Measurements from ENCODE around the gene SAFB.

SAFB gene

GRCh38 chr19:5628919-5629481, 6.1 kb downstream of the SAFB start:
- DNase-seq = no peak

GRCh38 chr19:5631567-5632240, 8.8 kb downstream of the SAFB start:
- no peak for DNase-seq

DNA sequence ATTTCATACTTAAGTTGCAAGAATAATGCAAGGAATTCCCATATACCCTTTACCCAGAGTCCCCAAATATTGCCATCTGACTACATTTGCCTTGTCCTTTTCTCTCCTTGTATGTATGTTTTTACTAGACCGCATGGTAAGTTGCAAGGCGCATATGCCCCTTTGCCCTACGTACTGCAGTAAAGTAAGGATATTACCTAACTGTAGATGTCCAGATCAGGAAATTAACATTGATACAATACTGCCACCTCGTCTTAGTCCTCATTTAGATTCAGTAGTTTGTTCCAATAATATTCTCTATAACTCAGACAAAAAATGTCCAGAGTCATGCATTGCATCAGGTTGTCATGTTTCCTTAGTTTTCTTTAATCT, 9.3 kb downstream of the SAFB start:
- DNase-seq = no peak

DNA sequence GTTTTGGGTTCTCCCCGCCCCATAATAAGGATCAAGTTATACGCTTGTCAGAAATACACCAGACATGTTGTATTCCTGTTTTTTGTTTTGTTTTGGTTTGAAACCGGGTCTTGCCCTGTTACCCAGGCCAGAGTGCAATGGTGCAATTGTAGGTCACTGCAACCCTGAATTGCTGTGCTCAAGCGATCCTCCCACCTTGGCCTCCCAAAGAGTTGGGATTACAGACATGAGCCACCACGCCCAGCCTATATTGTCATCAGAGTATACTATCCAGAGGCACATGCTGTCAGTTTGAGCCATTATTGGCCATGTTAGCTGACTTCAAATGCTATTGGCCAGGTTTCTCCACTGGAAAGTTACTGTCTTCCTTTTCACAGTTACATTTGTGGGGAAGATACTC, 9.8 kb downstream of the SAFB start:
- DNase-seq = no peak

DNA sequence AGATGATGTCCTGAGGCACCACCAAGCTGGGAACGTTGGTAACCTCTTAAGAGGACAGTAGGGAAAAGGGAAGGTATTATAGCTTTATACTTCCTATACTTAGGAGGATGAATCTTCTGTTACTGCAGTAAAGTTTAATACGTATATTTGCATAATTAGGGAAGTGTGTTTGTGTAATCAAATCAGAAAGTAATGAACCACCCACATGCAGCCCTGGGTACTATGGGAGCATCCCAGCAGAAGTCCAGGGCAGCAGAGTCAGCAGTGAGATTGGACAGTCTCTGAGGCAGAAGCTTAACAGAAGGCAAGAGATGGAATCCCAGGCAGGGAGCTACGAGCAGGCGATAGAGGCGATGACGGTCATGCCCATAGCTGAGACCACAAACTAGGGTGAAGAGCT, 12.5 kb downstream of the SAFB start:
- no peak for DNase-seq

GRCh38 chr19:5637971-5638370, 15.1 kb downstream of the SAFB start:
- no peak for DNase-seq

DNA sequence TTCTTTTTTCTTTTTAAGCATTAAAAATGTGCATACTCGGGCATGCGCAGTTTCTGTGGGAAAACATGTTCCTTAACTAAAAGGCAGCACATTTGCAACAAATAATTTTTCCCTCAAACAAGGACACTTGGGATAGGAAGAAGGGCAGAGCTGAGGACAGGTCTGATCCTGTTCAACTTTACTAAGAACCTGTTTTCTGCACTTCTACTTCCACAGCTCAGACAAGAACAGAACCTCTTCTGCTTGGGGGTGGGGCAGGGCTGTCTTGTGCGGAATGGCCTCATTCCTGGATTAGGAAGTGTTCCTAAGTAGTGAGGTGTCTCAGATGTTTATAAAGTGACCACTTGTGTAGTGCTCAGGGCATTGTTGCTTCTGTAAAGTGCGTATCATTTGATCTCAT, 18.3 kb downstream of the SAFB start:
- DNase-seq = no peak

DNA sequence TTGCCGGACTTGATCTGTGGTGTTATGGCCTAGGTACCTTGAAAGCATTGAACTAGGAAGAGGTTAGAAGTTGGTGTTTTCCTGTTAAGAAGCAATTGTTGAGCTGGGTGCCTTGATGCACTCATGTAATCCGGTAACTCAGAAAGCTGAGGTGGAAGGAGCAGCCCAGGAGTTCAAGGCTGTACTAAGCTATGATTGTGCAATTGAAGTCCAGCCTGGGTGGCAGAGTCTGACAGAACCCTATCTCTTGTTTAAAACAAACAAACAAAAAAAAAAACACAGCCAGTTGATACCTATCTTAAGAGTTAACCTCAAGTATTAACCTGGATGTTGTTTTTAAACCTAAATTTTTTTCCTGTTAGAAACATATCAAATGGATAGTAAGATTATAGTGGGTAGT, 19.3 kb downstream of the SAFB start:
- DNase-seq = no peak

GRCh38 chr19:5643060-5643459, 20.2 kb downstream of the SAFB start:
- no peak for DNase-seq

GRCh38 chr19:5644037-5644436, 21.2 kb downstream of the SAFB start:
- DNase-seq = no peak

DNA sequence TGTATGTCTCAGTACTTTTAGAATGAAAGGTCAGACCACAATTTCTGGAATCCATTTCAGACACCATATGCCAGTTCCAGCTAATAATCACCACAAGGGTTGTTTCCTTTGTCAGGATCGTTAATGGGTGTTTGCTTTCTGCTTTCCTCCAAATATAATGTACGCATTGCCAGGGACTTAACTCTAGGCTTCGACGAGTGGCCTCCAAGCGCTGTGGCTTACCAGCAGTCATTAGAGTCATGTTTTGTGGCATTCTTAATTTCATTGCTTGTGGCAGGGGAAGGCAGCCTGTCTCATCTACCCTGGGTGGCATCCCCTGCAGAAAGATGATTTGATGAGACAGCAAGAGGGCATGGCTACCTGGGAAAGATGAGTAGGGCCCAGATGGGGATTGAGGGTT, 22.5 kb downstream of the SAFB start:
- no peak for DNase-seq

DNA sequence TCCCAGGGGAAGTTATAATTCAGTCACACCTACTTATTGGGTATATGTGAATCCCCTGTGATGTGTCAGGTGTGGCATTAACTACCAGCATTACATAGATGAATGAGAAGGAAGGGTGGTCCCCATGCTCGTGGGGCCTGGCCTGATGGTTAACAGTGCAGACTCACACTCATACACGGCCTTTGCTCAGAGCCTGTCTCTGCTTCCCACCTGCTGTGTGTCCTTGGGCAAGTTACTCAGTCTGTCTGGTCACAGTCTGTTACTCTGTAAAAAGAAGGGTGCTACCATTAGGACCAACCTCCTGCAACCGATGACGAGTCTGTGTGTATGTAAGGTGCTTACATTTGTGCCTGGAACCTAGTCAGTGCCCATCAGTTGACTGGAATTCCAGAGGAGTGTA, 23.8 kb downstream of the SAFB start:
- DNase-seq = no peak

DNA sequence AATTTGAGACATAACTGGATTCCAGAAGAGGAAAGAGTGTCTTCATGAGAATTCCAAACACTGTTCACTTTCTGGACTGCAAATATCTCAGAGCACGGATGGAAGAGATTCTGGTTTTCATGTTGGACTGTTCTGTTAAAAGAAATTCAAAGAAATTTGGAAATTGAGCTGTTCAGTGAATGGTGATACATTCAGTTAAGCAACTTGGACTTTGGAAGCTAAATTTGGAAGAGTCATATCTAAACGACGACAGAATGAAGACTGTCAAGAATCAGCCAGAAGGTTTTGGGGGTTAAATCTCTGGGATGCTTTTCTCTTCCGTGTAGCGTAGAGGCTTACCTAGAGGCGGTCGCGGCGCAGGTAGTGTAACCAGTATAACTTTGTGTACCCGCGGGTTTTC, 25.6 kb downstream of the SAFB start:
- no peak for DNase-seq

GRCh38 chr19:5651361-5651760, 28.5 kb downstream of the SAFB start:
- no peak for DNase-seq

DNA sequence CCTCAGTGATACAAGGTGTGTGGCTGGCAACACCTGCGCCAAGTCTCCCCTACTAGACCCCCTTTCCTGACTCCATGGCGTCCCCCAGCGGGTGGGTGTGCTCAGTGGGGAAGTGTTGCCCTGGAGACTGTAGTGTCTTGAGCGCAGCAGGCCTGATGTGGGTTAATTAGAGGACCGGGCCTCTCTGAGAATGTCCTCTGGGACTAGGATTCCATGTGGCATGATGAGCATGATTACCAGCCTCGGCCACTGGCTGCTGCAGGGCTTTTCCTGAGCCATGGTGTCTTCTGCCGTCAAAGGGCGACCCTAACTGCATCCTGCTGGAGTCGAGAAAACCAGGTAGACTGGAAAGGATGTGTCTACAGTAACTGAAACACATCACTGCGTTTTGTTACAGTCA, 29.4 kb downstream of the SAFB start:
- no peak for DNase-seq

DNA sequence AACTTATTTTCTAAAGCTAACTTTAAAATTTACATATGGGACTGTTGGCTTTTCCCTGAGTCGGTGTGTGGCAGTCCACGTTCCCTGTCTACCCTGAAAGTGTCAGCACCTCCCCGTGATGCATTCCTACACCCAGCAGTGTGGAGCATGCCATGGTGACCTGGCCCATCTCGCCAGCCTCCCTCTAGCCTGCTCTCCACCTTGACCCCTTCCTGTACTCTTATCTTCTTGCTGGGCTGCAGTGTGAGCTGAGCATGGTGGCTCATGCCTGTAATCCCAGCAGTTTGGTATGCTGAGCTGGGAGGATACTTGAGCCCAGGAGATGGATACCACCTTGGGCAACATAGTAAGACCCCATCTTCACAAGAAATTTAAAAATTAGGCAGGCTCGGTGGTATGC, 32.0 kb downstream of the SAFB start:
- no peak for DNase-seq

GRCh38 chr19:5655412-5655811, 32.5 kb downstream of the SAFB start:
- no peak for DNase-seq

DNA sequence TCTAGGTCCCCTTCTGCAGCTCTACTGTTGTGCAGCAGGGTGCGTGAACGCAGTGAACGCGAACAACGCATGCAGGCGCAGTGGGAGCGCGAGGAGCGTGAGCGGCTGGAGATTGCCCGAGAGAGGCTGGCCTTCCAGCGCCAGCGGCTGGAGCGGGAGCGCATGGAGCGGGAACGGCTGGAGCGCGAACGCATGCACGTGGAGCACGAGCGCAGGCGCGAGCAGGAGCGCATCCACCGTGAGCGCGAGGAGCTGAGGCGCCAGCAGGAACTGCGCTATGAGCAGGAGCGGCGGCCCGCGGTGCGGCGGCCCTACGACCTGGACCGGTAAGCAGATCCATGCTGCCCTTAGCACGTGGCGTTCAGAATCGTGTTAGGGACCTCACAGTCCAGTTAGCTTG, 38.6 kb downstream of the SAFB start:
- DNase-seq = no peak

DNA sequence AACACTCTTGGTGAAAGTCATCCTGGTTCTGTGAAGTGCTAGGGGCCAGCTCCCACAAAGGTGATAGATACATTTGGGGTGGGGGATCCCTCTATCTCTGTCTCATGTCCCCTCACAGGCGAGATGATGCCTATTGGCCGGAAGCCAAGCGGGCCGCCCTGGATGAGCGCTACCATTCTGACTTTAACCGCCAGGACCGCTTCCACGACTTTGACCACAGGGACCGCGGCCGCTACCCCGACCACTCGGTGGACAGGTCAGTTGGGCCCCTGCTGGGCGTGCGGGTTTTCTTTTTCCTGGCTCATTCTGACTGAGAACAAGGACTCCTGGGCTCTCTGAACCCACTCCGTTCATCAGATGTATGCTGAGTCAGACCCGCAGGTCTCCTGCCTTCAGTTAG, 41.0 kb downstream of the SAFB start:
- no peak for DNase-seq

- no peak for DNase-seq
Observed at GRCh38 chr19:5664515-5664914, 41.6 kb downstream of the SAFB start.

GRCh38 chr19:5665781-5666513, 43.1 kb downstream of the SAFB start:
- DNase-seq = no peak

DNA sequence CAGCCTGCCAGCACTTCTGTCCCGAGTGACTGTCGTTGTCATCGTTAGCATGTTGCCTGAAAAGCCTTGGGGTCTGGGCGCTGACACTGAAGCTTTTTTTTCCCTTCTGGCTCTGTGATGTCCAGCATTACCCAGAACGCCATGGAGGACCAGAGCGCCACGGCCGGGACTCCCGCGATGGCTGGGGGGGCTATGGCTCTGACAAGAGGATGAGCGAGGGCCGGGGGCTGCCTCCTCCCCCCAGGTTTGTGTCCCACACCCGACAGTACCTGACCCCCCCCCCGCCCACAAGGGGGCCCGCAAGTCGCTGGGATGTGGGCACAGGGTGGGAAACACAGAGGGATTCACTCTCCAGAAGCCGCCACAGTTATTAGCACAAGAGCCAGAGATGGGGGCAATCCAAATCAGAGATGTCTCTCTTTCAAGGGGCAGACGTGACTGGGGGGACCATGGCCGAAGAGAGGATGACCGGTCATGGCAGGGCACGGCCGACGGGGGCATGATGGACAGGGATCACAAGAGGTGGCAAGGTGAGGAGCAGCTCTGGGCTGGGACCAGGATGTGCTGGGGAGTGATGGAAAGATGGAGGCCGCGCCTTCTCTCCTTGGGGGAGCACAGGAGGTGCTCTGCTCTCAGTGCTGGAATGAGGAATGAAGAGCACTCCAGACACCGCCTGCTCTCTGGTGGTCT, 44.2 kb downstream of the SAFB start:
- DNase-seq = no peak

DNA sequence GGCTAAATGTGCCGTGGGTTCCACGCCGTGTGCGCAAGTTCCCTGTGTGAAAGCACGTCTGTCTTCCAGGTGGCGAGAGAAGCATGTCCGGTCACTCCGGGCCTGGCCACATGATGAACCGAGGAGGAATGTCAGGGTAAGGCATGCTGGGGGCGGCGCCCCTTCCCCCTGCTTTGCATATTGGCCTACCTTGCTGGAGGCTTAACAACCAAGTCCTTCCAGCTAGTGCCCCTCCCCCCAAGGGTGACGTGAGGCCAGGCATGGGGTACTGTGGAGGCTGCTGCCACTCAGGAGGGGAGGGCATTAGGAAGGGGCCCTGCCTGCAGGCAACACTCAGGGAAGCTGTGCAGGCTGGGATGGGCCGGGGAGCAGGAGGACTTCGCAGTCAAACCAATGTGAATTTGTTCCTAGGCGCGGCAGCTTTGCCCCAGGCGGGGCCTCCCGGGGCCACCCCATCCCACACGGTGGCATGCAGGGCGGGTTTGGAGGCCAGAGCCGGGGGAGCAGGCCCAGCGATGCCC, 44.9 kb downstream of the SAFB start:
- no peak for DNase-seq

DNA sequence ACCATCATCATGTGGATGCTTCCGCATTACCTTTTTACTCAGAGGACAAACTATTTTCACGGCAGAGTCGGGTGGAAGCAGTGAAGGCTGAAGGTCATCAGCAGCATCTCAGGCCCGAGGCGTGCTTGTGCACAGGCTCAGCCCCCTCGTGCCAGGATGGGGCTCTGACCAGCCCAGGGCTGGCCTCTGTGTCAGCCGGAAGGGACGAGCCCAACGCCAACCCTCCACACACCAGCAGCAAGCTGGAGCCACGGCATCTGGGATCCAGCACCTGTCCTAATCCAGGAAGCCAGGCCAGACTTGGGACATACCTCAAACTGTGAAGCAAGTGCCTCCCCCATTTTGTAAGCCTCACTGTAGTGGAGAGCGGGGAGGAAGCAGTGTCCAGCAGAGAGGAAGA, 46.3 kb downstream of the SAFB start:
- no peak for DNase-seq

Measured in 8988T (cell line).